CD4-positive, alpha-beta T cell (primary cell): ENCODE measurements around the gene FXR2. TPM values are rescaled to one million over a fixed set of nuclear protein-coding genes. Genes with fewer than 3 reads are reported as not detected.

Source experiments
- ATAC-seq: fragments of 200-7000 bp; cut with Tn5 transposase; one replicate; pipeline ENCODE4 v1.10.0; 2022; ENCODE audit warnings: mild to moderate bottlenecking; ENCODE audit not compliant: poor library complexity
- CTCF ChIA-PET: fragments of 350-600 bp; sonication (Branson Sonifier 250); formaldehyde crosslinking; loops from one replicate; lab custom pipeline; 2021; ENCODE audit warnings: antibody characterized with exemption, inconsistent platforms; lab: Charles Lee
- POLR2A ChIA-PET: fragments of 350-600 bp; sonication (Branson Sonifier 250); formaldehyde crosslinking; loops from one replicate; lab custom pipeline; 2021; ENCODE audit warnings: antibody characterized with exemption, inconsistent platforms; lab: Charles Lee
- DNase-seq, 14 experiments: peaks; one replicate each; pipeline ENCODE4 v3.0.0-alpha.2; 2013 to 2020; ENCODE audit warnings: mixed read lengths in 2 of 14
- H3K27ac ChIP-seq, 2 donors: one replicate each; pipeline versions ENCODE4 v1.5.1 to v1.7.0; 2013; ENCODE audit warnings: low read length in 2 of 2, low read depth in 1 of 2, mild to moderate bottlenecking in 1 of 2
- H3K27me3 ChIP-seq, 2 experiments: 1 replicate in 1 of 2; 2 replicates in 1 of 2; pipeline versions ENCODE4 v1.6.1 to v1.7.0; 2013; ENCODE audit warnings: low read length in 2 of 2, control low read depth in 1 of 2, mild to moderate bottlenecking in 1 of 2, moderate library complexity in 1 of 2; ENCODE audit not compliant: insufficient read depth in 2 of 2, control insufficient read depth in 1 of 2
- H3K36me3 ChIP-seq: one replicate; pipeline ENCODE4 v1.6.1; 2013; ENCODE audit warnings: low read length, control low read depth; ENCODE audit not compliant: insufficient read depth
- H3K4me1 ChIP-seq: one replicate; pipeline ENCODE4 v1.6.1; 2013; ENCODE audit warnings: low read length, control low read depth; ENCODE audit not compliant: insufficient read depth
- H3K4me3 ChIP-seq: one replicate; pipeline ENCODE4 v1.5.1; 2013; ENCODE audit warnings: mild to moderate bottlenecking, low read length, moderate library complexity
- H3K9me3 ChIP-seq, 2 experiments: 1 replicate in 1 of 2; 2 replicates in 1 of 2; pipeline versions ENCODE4 v1.6.1 to v1.7.0; 2013; ENCODE audit warnings: low read length in 2 of 2, mild to moderate bottlenecking in 2 of 2, control low read depth in 1 of 2, moderate library complexity in 1 of 2; ENCODE audit not compliant: control insufficient read depth in 1 of 2, insufficient read depth in 1 of 2
- H3K27ac Mint-ChIP-seq: one replicate; pipeline ENCODE4 v1.8.0; 2020; ENCODE audit warnings: mixed read lengths
- H3K27me3 Mint-ChIP-seq: one replicate; pipeline ENCODE4 v1.8.0; 2021; ENCODE audit warnings: mixed read lengths
- H3K36me3 Mint-ChIP-seq: one replicate; pipeline ENCODE4 v1.8.0; 2021; ENCODE audit warnings: low read depth, mixed read lengths
- H3K4me1 Mint-ChIP-seq: one replicate; pipeline ENCODE4 v1.8.0; 2021; ENCODE audit warnings: low read depth, mixed read lengths
- H3K4me3 Mint-ChIP-seq: one replicate; pipeline ENCODE4 v1.8.0; 2020; ENCODE audit warnings: mild to moderate bottlenecking, mixed read lengths
- H3K9me3 Mint-ChIP-seq: one replicate; pipeline ENCODE4 v1.8.0; 2020; ENCODE audit warnings: mixed read lengths
- intact Hi-C, 2 experiments: fragments of 100-400 bp; cut with DNase I in 1 of 2; cut with micrococcal nuclease in 1 of 2; formaldehyde crosslinking; loops; one replicate each; pipeline versions ENCODE4 v1.15.1 to v1.9.0; 2023 to 2025; cut with DNase I, micrococcal nuclease
- total RNA-seq, 174 experiments: library from RNA in 2 of 174; stranded (reverse) in 2 of 174; gene quantifications; one replicate each; pipeline ENCODE4 v1.2.3 and lab custom pipeline; 2021 to 2026
- TF ChIP-seq, protein P1 (sequence below): fragments of 200-600 bp; IDR thresholded peaks from one replicate; pipeline ENCODE4 v1.8.0; 2022; ENCODE audit warnings: antibody characterized with exemption, mild to moderate bottlenecking

The FXR2 gene
- total RNA-seq, 2 experiments from 2014 or later = 20.6 to 22.5 TPM

DNA sequence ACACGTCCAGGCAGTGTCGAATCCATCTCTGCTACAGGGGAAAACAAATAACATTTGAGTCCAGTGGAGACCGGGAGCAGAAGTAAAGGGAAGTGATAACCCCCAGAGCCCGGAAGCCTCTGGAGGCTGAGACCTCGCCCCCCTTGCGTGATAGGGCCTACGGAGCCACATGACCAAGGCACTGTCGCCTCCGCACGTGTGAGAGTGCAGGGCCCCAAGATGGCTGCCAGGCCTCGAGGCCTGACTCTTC lies 42.4 kb downstream of the FXR2 start:
- Histone ChIP-seq H3K4me3 (peak overlapping the region; percentile 100), H3K36me3 (peaks cover 66% of the 10 kb centered on the region), H3K4me1 (peaks cover 45% of the 10 kb centered on the region), H3K27ac (peak overlapping the region; percentile 76 to 96), H3K27me3 (no peaks in the 10 kb centered on the region), H3K9me3 (no peaks in the 10 kb centered on the region)
- CTCF ChIA-PET = interaction anchor here (0.7 to 2.4 kb wide), 3 partner anchors 11 to 12 kb away, joined by 3 to 9 read pairs (median 4); partner anchors contain the start of genes MPDU1 and SENP3
- no peak for DNase-seq
- peak overlapping the region; percentile 99 for H3K27ac Mint-ChIP-seq
- intact Hi-C loops = loop anchor here (1.0 to 5.0 kb wide), 6 partner anchors 11 to 270 kb away; partner anchors contain the start of genes FXR2 (in 2 of the 2), SENP3 (in 2 of the 2), EIF5A (in 1 of the 2) and MPDU1 (in 1 of the 2)
- H3K4me1 Mint-ChIP-seq = peaks cover 49% of the 10 kb centered on the region
- TF ChIP-seq, protein P1, sequence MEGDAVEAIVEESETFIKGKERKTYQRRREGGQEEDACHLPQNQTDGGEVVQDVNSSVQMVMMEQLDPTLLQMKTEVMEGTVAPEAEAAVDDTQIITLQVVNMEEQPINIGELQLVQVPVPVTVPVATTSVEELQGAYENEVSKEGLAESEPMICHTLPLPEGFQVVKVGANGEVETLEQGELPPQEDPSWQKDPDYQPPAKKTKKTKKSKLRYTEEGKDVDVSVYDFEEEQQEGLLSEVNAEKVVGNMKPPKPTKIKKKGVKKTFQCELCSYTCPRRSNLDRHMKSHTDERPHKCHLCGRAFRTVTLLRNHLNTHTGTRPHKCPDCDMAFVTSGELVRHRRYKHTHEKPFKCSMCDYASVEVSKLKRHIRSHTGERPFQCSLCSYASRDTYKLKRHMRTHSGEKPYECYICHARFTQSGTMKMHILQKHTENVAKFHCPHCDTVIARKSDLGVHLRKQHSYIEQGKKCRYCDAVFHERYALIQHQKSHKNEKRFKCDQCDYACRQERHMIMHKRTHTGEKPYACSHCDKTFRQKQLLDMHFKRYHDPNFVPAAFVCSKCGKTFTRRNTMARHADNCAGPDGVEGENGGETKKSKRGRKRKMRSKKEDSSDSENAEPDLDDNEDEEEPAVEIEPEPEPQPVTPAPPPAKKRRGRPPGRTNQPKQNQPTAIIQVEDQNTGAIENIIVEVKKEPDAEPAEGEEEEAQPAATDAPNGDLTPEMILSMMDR = no peak
- POLR2A ChIA-PET = interaction anchor here (0.6 to 7.0 kb wide), 8 partner anchors 10 to 243 kb away, joined by 3 to 143 read pairs (median 14); partner anchors contain the start of genes FXR2, MPDU1, NEURL4 and POLR2A
- peaks cover 3% of the 10 kb centered on the region for H3K27me3 Mint-ChIP-seq
- H3K36me3 Mint-ChIP-seq = peaks cover 85% of the 10 kb centered on the region
- no peak for ATAC-seq
- no peaks in the 10 kb centered on the region for H3K9me3 Mint-ChIP-seq
- H3K4me3 Mint-ChIP-seq = peak overlapping the region; percentile 99

DNA sequence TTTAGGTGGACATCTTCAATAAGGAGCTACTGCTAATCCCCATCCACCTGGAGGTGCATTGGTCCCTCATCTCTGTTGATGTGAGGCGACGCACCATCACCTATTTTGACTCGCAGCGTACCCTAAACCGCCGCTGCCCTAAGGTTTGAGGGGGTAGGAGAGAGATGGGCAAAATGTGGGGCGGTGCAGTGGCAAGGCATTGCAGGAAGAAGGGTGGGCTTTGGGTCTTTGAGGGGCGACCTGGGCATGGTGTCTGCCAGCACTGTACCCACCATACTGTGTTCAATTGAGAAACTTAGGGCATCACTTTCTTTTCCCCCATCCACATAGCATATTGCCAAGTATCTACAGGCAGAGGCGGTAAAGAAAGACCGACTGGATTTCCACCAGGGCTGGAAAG lies 44.3 kb downstream of the FXR2 start:
- Histone ChIP-seq H3K4me1 (peaks cover 28% of the 10 kb centered on the region), H3K36me3 (peaks cover 64% of the 10 kb centered on the region), H3K4me3 (no peak overlapping the region), H3K27ac (no peak overlapping the region), H3K9me3 (no peaks in the 10 kb centered on the region), H3K27me3 (no peaks in the 10 kb centered on the region)
- no peak for DNase-seq
- ChIA-PET CTCF (interaction anchor here (2.3 to 2.4 kb wide), 2 partner anchors 9 to 19 kb away, joined by 6 to 8 read pairs; partner anchors contain the start of gene SENP3), POLR2A (interaction anchor here (1.2 to 6.4 kb wide), 4 partner anchors 13 to 234 kb away, joined by 5 to 143 read pairs (median 46); partner anchors contain the start of genes ACAP1, MPDU1, TP53 and WRAP53)
- TF ChIP-seq, protein P1 = no peak
- peaks cover 3% of the 10 kb centered on the region for H3K27me3 Mint-ChIP-seq
- no peak for ATAC-seq
- intact Hi-C loops = loop anchor here in 1 of 2 experiments (5.0 kb wide), 1 partner anchor 272 kb away; no protein-coding TSS in a partner anchor
- H3K9me3 Mint-ChIP-seq = no peaks in the 10 kb centered on the region
- H3K4me1 Mint-ChIP-seq = peaks cover 32% of the 10 kb centered on the region
- H3K36me3 Mint-ChIP-seq = peaks cover 79% of the 10 kb centered on the region
- H3K27ac Mint-ChIP-seq = no peak overlapping the region
- peak overlapping the region; percentile 22 for H3K4me3 Mint-ChIP-seq

DNA sequence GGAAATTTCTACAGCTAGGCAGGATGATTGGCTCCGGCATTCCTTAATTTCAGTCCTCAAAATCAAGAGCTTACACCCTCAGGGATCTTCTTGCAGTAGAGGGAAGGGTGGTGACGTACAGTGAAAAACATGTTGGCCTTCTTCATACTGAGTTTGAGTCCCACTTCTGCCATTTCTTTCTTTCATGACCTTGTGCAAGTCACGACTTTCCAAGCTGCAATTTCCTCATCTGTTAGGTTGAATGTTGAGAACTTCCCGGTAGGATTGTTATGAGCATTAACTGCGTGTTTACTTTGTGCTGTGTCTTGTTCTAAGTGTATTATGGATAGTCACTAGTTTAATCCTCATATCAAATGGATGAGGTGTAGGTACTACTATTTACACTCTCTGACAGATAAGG lies 45.1 kb downstream of the FXR2 start:
- ChIA-PET CTCF (interaction anchor here (2.3 to 2.4 kb wide), 2 partner anchors 9 to 20 kb away, joined by 6 to 8 read pairs; partner anchors contain the start of gene SENP3), POLR2A (interaction anchor here (1.2 to 6.4 kb wide), 2 partner anchors 14 to 118 kb away, joined by 6 to 87 read pairs; partner anchors contain the start of genes MPDU1, TP53 and WRAP53)
- H3K36me3 Mint-ChIP-seq = peaks cover 79% of the 10 kb centered on the region
- TF ChIP-seq, protein P1 = no peak
- no peaks in the 10 kb centered on the region for H3K9me3 ChIP-seq
- H3K4me3 ChIP-seq = no peak overlapping the region
- no peak overlapping the region for H3K27ac Mint-ChIP-seq
- H3K4me1 ChIP-seq = peaks cover 20% of the 10 kb centered on the region
- DNase-seq (no peak), ATAC-seq (no peak)
- no peaks in the 10 kb centered on the region for H3K27me3 ChIP-seq
- H3K27me3 Mint-ChIP-seq = peaks cover 3% of the 10 kb centered on the region
- H3K9me3 Mint-ChIP-seq = no peaks in the 10 kb centered on the region
- H3K27ac ChIP-seq = no peak overlapping the region
- intact Hi-C loops = no loop called here
- H3K36me3 ChIP-seq = peaks cover 64% of the 10 kb centered on the region
- H3K4me3 Mint-ChIP-seq = no peak overlapping the region
- H3K4me1 Mint-ChIP-seq = peaks cover 24% of the 10 kb centered on the region
